ENCODE data around the gene ROBO4.

ROBO4 gene

GRCh38 chr11:124839128-124839971 is 58.3 kb downstream of the ROBO4 start:
- no peak for DNase-seq

GRCh38 chr11:124838805-124839127 is 58.9 kb downstream of the ROBO4 start:
- DNase-seq = no peak

- no peak for DNase-seq
Measured at GRCh38 chr11:124837491-124837856, 60.2 kb downstream of the ROBO4 start.

- no peak for DNase-seq
Measured at GRCh38 chr11:124835918-124836317, 61.7 kb downstream of the ROBO4 start.

GRCh38 chr11:124834526-124835180 is 63.0 kb downstream of the ROBO4 start:
- DNase-seq = no peak
